Measurements from ENCODE around the gene TAMM41.

- TF ChIP-seq CTCF (IDR thresholded peaks at IDR 0.05) (no peak), EZH2phosphoT487 (IDR thresholded peaks at IDR 0.05) (no peak)
These were observed 41.0 kb downstream of the TAMM41 start for GRCh38 chr3:11805716-11806115.

Data from neural progenitor cell (in vitro differentiated cells).